Stimulated activated CD4-positive, alpha-beta T cell treated with anti-CD3 and anti-CD28 coated beads, Interleukin-15, amount 100 ng/mL, for 24 hours (primary cell): ENCODE data around the gene TMEM18.

Experiments
- DNase-seq: peaks from one replicate; pipeline ENCODE4 v3.0.0-alpha.2; 2020

TMEM18 gene

GRCh38 chr2:671787-672605 lies 5.2 kb downstream of the TMEM18 start:
- no peak for DNase-seq

GRCh38 chr2:671072-671471 lies 6.1 kb downstream of the TMEM18 start:
- no peak for DNase-seq

- no peak for DNase-seq
Observed at GRCh38 chr2:670637-671036, 6.6 kb downstream of the TMEM18 start.

GRCh38 chr2:669323-669722 lies 7.9 kb downstream of the TMEM18 start:
- DNase-seq, result no peak

GRCh38 chr2:668000-668398 lies 9.2 kb downstream of the TMEM18 start:
- DNase-seq, result no peak

- DNase-seq, result peak; percentile 42
Observed at GRCh38 chr2:667332-667999, 9.7 kb downstream of the TMEM18 start.

- no peak for DNase-seq
Observed at GRCh38 chr2:666441-666840, 10.8 kb downstream of the TMEM18 start.

GRCh38 chr2:665340-666073 lies 11.7 kb downstream of the TMEM18 start:
- DNase-seq, result no peak

- DNase-seq, result no peak
Observed at GRCh38 chr2:664063-664462, 13.1 kb downstream of the TMEM18 start.

- no peak for DNase-seq
Observed at GRCh38 chr2:663221-663620, 14.0 kb downstream of the TMEM18 start.

- no peak for DNase-seq
Observed at GRCh38 chr2:661360-661635, 15.9 kb downstream of the TMEM18 start.

- DNase-seq, result no peak
Observed at GRCh38 chr2:660586-661359, 16.4 kb downstream of the TMEM18 start.

GRCh38 chr2:660029-660428 lies 17.2 kb downstream of the TMEM18 start:
- DNase-seq, result no peak

GRCh38 chr2:658426-658825 lies 18.8 kb downstream of the TMEM18 start:
- DNase-seq, result no peak

GRCh38 chr2:657766-658165 lies 19.4 kb downstream of the TMEM18 start:
- DNase-seq, result no peak

- no peak for DNase-seq
Observed at GRCh38 chr2:656676-657075, 20.5 kb downstream of the TMEM18 start.

- no peak for DNase-seq
Observed at GRCh38 chr2:655626-656025, 21.6 kb downstream of the TMEM18 start.

- no peak for DNase-seq
Observed at GRCh38 chr2:654896-655295, 22.3 kb downstream of the TMEM18 start.

- DNase-seq, result no peak
Observed at GRCh38 chr2:653645-654425, 23.4 kb downstream of the TMEM18 start.

- no peak for DNase-seq
Observed at GRCh38 chr2:652881-653480, 24.2 kb downstream of the TMEM18 start.

GRCh38 chr2:651951-652373 lies 25.2 kb downstream of the TMEM18 start:
- no peak for DNase-seq
